Epithelial cell of umbilical artery (primary cell): Measurements from ENCODE around the gene CYB5D1. TPM values are rescaled to one million over a fixed set of nuclear protein-coding genes. Genes with fewer than 3 reads are reported as not detected.

Experiments used
- total RNA-seq: library from RNA; depleted of rRNA; stranded (reverse); fragments of >200 nt; gene quantifications from 2 replicates; pipeline ENCODE4 v1.2.3, GENCODE V29; 2014

Gene CYB5D1
- 7.0 and 7.1 TPM in 2 replicates for total RNA-seq

GRCh38 chr17:7857713-7858521, at the start of gene CYB5D1:
TSS of gene CYB5D1 (plus strand) at chr17:7858003. CDS start at chr17:7858135, 132 bp downstream.

GRCh38 chr17:7833795-7834541, 23.8 kb upstream of the CYB5D1 start, which contains the start of gene KDM6B:
TSS of gene KDM6B (plus strand) at chr17:7834217. CDS start at chr17:7845555, 11,338 bp downstream.

GRCh38 chr17:7854851-7855659, 2.7 kb upstream of the CYB5D1 start, which contains the start of gene TMEM88:
TSS of gene TMEM88 (plus strand) at chr17:7855066. CDS start at chr17:7855075, 9 bp downstream.

GRCh38 chr17:7856811-7857712, 741 bp upstream of the CYB5D1 start, which contains the start of gene NAA38:
TSS of gene NAA38 (minus strand) at chr17:7857559. CDS start at chr17:7857463, 96 bp downstream.

GRCh38 chr17:7888184-7888920, 30.5 kb downstream of the CYB5D1 start, which contains the start of gene CHD3:
TSS of gene CHD3 (plus strand) at chr17:7888789. CDS start at chr17:7889001, 212 bp downstream.

Other genes starting within 250 kb of the CYB5D1 start
- gene FXR2, start 243.1 kb upstream of the CYB5D1 start, total RNA-seq, result 39.2 and 47.7 TPM in 2 replicates
- gene SAT2, start 230.2 kb upstream of the CYB5D1 start, total RNA-seq, result 24.0 and 24.3 TPM in 2 replicates
- not detected in 2 replicates for gene SHBG, start 227.9 kb upstream of the CYB5D1 start, total RNA-seq
- gene ATP1B2, start 207.1 kb upstream of the CYB5D1 start, total RNA-seq, result not detected in 2 replicates
- 40.6 and 70.1 TPM in 2 replicates for gene TP53, start 170.5 kb upstream of the CYB5D1 start, total RNA-seq
- gene WRAP53, start 169.5 kb upstream of the CYB5D1 start, total RNA-seq, result 10.1 and 10.6 TPM in 2 replicates
- 0.15 and 0.97 TPM in 2 replicates for gene EFNB3, start 152.8 kb upstream of the CYB5D1 start, total RNA-seq
- gene DNAH2, start 140.3 kb upstream of the CYB5D1 start, total RNA-seq, result under 0.01 and 0.30 TPM in 2 replicates
- gene KDM6B, start 23.8 kb upstream of the CYB5D1 start, total RNA-seq, result 1.2 and 2.9 TPM in 2 replicates
- 27.0 and 44.8 TPM in 2 replicates for gene TMEM88, start 2.9 kb upstream of the CYB5D1 start, total RNA-seq
- gene NAA38, start 444 bp upstream of the CYB5D1 start, total RNA-seq, result 48.9 and 115 TPM in 2 replicates
- gene CHD3, start 30.8 kb downstream of the CYB5D1 start, total RNA-seq, result 104 TPM in 2 replicates
- 0.65 and 0.76 TPM in 2 replicates for gene RNF227, start 58.3 kb downstream of the CYB5D1 start, total RNA-seq
- gene KCNAB3, start 71.9 kb downstream of the CYB5D1 start, total RNA-seq, result 0.15 and 0.32 TPM in 2 replicates
- 34.5 and 35.4 TPM in 2 replicates for gene TRAPPC1, start 73.9 kb downstream of the CYB5D1 start, total RNA-seq
- gene CNTROB, start 74.2 kb downstream of the CYB5D1 start, total RNA-seq, result 15.9 and 17.0 TPM in 2 replicates
- not detected in 2 replicates for gene GUCY2D, start 144.6 kb downstream of the CYB5D1 start, total RNA-seq
- not detected in 2 replicates for gene ALOX15B, start 181.1 kb downstream of the CYB5D1 start, total RNA-seq
- gene ALOX12B, start 229.7 kb downstream of the CYB5D1 start, total RNA-seq, result not detected in 2 replicates